K562 (cell line): ENCODE measurements around the gene M6PR. TPM values are rescaled to one million over a fixed set of nuclear protein-coding genes. Genes with fewer than 3 reads are reported as not detected.

Source experiments
- ATAC-seq: fragments of 200-7000 bp; cut with Tn5 transposase; 3 replicates; pipeline ENCODE4 v1.9.1; 2020; ENCODE audit warnings: moderate library complexity
- BruUV-seq: library from RNA; stranded (reverse); fragments of 400-500 nt; replicated peaks from 2 replicates; lab custom pipeline; 2021; lab: Mats Ljungman, UMichigan
- CTCF ChIA-PET: fragments of 300-600 bp; formaldehyde crosslinking; extraction: SDS; loops from one replicate; lab custom pipeline; 2021; ENCODE audit warnings: low intra/inter-chr PET ratio; lab: Yijun Ruan, JAX
- POLR2A ChIA-PET: fragments of 300-600, 350-650 bp; sonication (Branson Sonifier 250); formaldehyde crosslinking; extraction: SDS; loops from one replicate; lab custom pipeline; 2021; ENCODE audit warnings: antibody characterized with exemption, inconsistent platforms; lab: Yijun Ruan, JAX
- DNase-seq, 4 experiments: peaks; one replicate each; pipeline versions ENCODE4 v3.0.0 to v3.0.0-alpha.2; 2011 to 2018; ENCODE audit warnings: low spot score in 3 of 4, mixed read lengths in 3 of 4; ENCODE audit errors: extremely low read depth in 1 of 4
- FAIRE-seq: peaks from 2 replicates; lab custom pipeline; 2011; peaks lifted over from hg19 to GRCh38; lab: Jason Lieb, UNC
- H2AFZ ChIP-seq: 2 replicates; pipeline ENCODE4 v1.6.0; 2011; ENCODE audit warnings: low read depth, low read length, control low read depth, inconsistent platforms
- H3K27ac ChIP-seq: fragments of 200-600 bp; 3 replicates; pipeline ENCODE4 v1.8.0; 2011; ENCODE audit warnings: low read depth, mild to moderate bottlenecking, control low read depth, inconsistent platforms, low read length, moderate library complexity, mixed read lengths; ENCODE audit errors: extremely low read depth
- H3K27me3 ChIP-seq, 2 experiments: fragments of 300-600 bp in 1 of 2; 2 replicates in 1 of 2; 3 replicates in 1 of 2; pipeline versions ENCODE4 v1.6.0 to v1.8.0; 2011; ENCODE audit warnings: inconsistent platforms in 2 of 2, low read length in 2 of 2, mild to moderate bottlenecking in 1 of 2, mixed read lengths in 1 of 2, moderate library complexity in 1 of 2; ENCODE audit not compliant: control insufficient read depth in 2 of 2, insufficient read depth in 2 of 2
- H3K36me3 ChIP-seq: fragments of 300-600 bp; 3 replicates; pipeline ENCODE4 v1.8.0; 2011; ENCODE audit warnings: mild to moderate bottlenecking, low read length, inconsistent platforms; ENCODE audit not compliant: control insufficient read depth, insufficient read depth
- H3K4me1 ChIP-seq, 2 experiments: fragments of 200-600 bp in 1 of 2; replicated peaks in 1 of 2; 2 replicates in 1 of 2; 3 replicates in 1 of 2; pipeline versions ENCODE4 v1.5.1 to v1.8.0; 2011; ENCODE audit warnings: inconsistent platforms in 2 of 2, low read length in 2 of 2, mild to moderate bottlenecking in 1 of 2, mixed read lengths in 1 of 2, moderate library complexity in 1 of 2; ENCODE audit not compliant: control insufficient read depth in 2 of 2, insufficient read depth in 2 of 2
- H3K4me2 ChIP-seq: 2 replicates; pipeline ENCODE4 v1.6.1; 2011; ENCODE audit warnings: low read length, control low read depth, inconsistent platforms, mixed read lengths; ENCODE audit not compliant: insufficient read depth
- H3K4me3 ChIP-seq: fragments of 200-600 bp; sonication (generic), shearing (Covaris generic); 2 replicates; pipeline ENCODE4 v1.5.1; 2016; ENCODE audit warnings: control low read depth, inconsistent platforms
- H3K79me2 ChIP-seq: fragments of 200-600 bp; 3 replicates; pipeline ENCODE4 v1.8.0; 2011; ENCODE audit warnings: low read length, inconsistent platforms; ENCODE audit not compliant: control insufficient read depth, insufficient read depth
- H3K9ac ChIP-seq, 2 experiments: 2 replicates each; pipeline versions ENCODE4 v1.6.0 to v1.6.1; 2011; ENCODE audit warnings: low read depth in 2 of 2, low read length in 2 of 2, control low read depth in 1 of 2, inconsistent platforms in 1 of 2, mild to moderate bottlenecking in 1 of 2, mixed read lengths in 1 of 2; ENCODE audit not compliant: insufficient read depth in 1 of 2
- H3K9me1 ChIP-seq: one replicate; pipeline ENCODE4 v1.6.0; 2011; ENCODE audit warnings: inconsistent platforms, mild to moderate bottlenecking, low read length, moderate library complexity; ENCODE audit not compliant: control insufficient read depth, insufficient read depth
- H3K9me3 ChIP-seq: replicated peaks from 2 replicates; pipeline ENCODE4 v1.5.1; 2011; ENCODE audit warnings: low read depth, low read length, inconsistent platforms; ENCODE audit not compliant: control insufficient read depth, insufficient read depth
- H4K20me1 ChIP-seq: replicated peaks from 2 replicates; pipeline ENCODE4 v1.6.1; 2011; ENCODE audit warnings: low read length, inconsistent platforms, mixed read lengths; ENCODE audit not compliant: control insufficient read depth, insufficient read depth
- ARNT ChIP-seq, 2 experiments: fragments of 450-650 bp; IDR thresholded peaks; 2 replicates each; pipeline ENCODE4 v1.6.1; 2016; ENCODE audit warnings: mild to moderate bottlenecking in 1 of 2
- ELF1 ChIP-seq: fragments of 200-800 bp; sonication (Bioruptor generic); IDR thresholded peaks from 2 replicates; pipeline ENCODE4 v1.6.1; 2016; ENCODE audit warnings: missing genetic modification characterization, missing compliant biosample characterization
- EWSR1 ChIP-seq: fragments of 450-650 bp; IDR thresholded peaks from 2 replicates; pipeline ENCODE4 v1.6.1; 2018; ENCODE audit warnings: borderline replicate concordance, mild to moderate bottlenecking, low read depth, moderate library complexity; ENCODE audit not compliant: partially characterized antibody
- HEY1 ChIP-seq: fragments of 250-450 bp; sonication (Bioruptor Pico); IDR thresholded peaks from 2 replicates; pipeline ENCODE4 v1.5.0; 2020; ENCODE audit warnings: mild to moderate bottlenecking, moderate library complexity, borderline replicate concordance
- KLF1 ChIP-seq: fragments of 450-650 bp; IDR thresholded peaks from 2 replicates; pipeline ENCODE4 v1.6.1; 2016; ENCODE audit warnings: missing genetic modification characterization, missing compliant biosample characterization
- TAL1 ChIP-seq: fragments of 450-650 bp; IDR thresholded peaks from 2 replicates; pipeline ENCODE4 v1.6.1; 2016; ENCODE audit warnings: mild to moderate bottlenecking
- ZC3H4 ChIP-seq: sonication (generic); formaldehyde crosslinking; IDR thresholded peaks from 2 replicates; pipeline ENCODE4 v1.9.0; 2021; ENCODE audit warnings: missing genetic modification reagents, borderline replicate concordance
- WGBS: fragments of 100-300 bp; shearing (Covaris generic); methylation state at CpG from one replicate; pipeline ENCODE4 v1.1.6; 2016; ENCODE audit warnings: low coverage, mixed read lengths; ENCODE audit not compliant: insufficient coverage; ENCODE audit errors: missing lambda C conversion rate; 5-methylcytosine and 5-hydroxymethylcytosine counted together
- in situ Hi-C: fragments of 300-500 bp; cut with MboI; formaldehyde crosslinking; loops from 4 replicates; pipeline ENCODE4 v1.15.0; 2018; ENCODE audit warnings: inconsistent platforms, mixed read lengths
- intact Hi-C: fragments of 100-400 bp; cut with micrococcal nuclease; formaldehyde crosslinking; loops from 2 replicates; pipeline ENCODE4 v1.14.2; 2022
- polyA plus RNA-seq, 8 experiments: library from polyadenylated mRNA; depleted of rRNA in 4 of 8; stranded (reverse) in 5 of 8; unstranded in 3 of 8; fragments of >200 nt; fragmentation: Nextera tagmentation in 2 of 8; fragmentation: Illumina TruSeq in 1 of 8; extraction: Ambion mirVana in 2 of 8; extraction: Trizol in 1 of 8; gene quantifications; 2 replicates each; pipeline versions ENCODE4 v1.2.1 to v1.2.3, GENCODE V29; 2011 to 2014; ENCODE audit warnings: inconsistent platforms in 1 of 8, missing spikeins in 1 of 8
- total RNA-seq, 7 experiments: library from RNA; depleted of rRNA in 6 of 7; stranded (reverse); fragments of >200 nt in 6 of 7; fragmentation: Illumina TruSeq in 2 of 7; extraction: Trizol in 2 of 7; gene quantifications; 2 replicates each; pipeline versions ENCODE4 v1.2.1 to v1.2.3, GENCODE V29; 2011 to 2021; ENCODE audit warnings: low replicate concordance in 1 of 7
- TF ChIP-seq, protein P1 (sequence below): fragments of 450-650 bp; IDR thresholded peaks from one replicate; pipeline ENCODE4 v1.6.1; 2018; ENCODE audit warnings: mild to moderate bottlenecking, moderate library complexity; ENCODE audit not compliant: partially characterized antibody
- TF ChIP-seq, protein P2 (sequence below): fragments of 450-650 bp; formaldehyde crosslinking; IDR thresholded peaks from 2 replicates; pipeline ENCODE4 v1.4.0; 2020; ENCODE audit warnings: mild to moderate bottlenecking, moderate library complexity
- TF ChIP-seq, protein P3 (sequence below): IDR thresholded peaks from 2 replicates; pipeline ENCODE4 v1.6.1; 2014; ENCODE audit warnings: antibody characterized with exemption
- TF ChIP-seq, protein P4 (sequence below): sonication (generic); formaldehyde crosslinking; IDR thresholded peaks from 2 replicates; pipeline ENCODE4 v1.8.1; 2023; ENCODE audit warnings: mild to moderate bottlenecking, missing genetic modification reagents

M6PR gene
- total and polyA plus RNA-seq, 9 of the 15 experiments (the other 6 are each of a cell fraction or from before 2014, with no cell fraction given) = 78.6 to 159 (median 112) TPM

DNA sequence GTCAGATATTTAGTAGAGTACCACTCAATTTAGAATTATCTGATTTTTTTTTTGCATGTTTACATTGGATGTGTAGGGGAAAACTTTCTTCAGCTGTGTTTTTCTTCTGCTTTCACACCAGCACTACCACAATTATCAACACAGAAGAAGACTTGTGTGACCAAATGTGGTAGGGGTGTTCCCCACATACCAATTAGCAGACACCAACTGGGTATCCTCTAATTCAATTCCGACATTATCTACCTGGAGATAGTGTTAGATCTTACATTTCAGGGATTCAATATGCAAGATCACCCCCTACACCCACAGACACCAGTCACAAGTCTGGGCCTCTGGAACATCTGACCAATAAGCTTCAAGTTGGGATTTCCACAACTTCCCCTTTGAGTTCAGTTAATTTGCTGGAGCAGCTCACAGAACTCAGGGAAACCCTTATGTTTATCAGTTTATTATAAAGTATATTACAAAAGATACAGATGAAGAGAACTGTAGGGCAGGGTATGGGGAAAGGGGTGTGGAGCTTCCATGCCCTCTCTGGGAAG lies 35.8 kb upstream of the M6PR start:
- Histone ChIP-seq H4K20me1 (no peaks in the 10 kb centered on the region), H3K4me3 (no peak overlapping the region), H3K4me2 (no peak overlapping the region), H3K36me3 (no peaks in the 10 kb centered on the region), H3K79me2 (no peaks in the 10 kb centered on the region), H3K4me1 (no peaks in the 10 kb centered on the region; a peak in 2 of 5 replicates), H2AFZ (no peak overlapping the region), H3K9me3 (no peaks in the 10 kb centered on the region), H3K27me3 (no peaks in the 10 kb centered on the region; a peak in 1 of 5 replicates), H3K9me1 (no peaks in the 10 kb centered on the region), H3K9ac (no peak overlapping the region), H3K27ac (no peak overlapping the region)
- TF ChIP-seq TAL1 (no peak), ELF1 (tag) (no peak), KLF1 (no peak)
- TF ChIP-seq, protein P1, sequence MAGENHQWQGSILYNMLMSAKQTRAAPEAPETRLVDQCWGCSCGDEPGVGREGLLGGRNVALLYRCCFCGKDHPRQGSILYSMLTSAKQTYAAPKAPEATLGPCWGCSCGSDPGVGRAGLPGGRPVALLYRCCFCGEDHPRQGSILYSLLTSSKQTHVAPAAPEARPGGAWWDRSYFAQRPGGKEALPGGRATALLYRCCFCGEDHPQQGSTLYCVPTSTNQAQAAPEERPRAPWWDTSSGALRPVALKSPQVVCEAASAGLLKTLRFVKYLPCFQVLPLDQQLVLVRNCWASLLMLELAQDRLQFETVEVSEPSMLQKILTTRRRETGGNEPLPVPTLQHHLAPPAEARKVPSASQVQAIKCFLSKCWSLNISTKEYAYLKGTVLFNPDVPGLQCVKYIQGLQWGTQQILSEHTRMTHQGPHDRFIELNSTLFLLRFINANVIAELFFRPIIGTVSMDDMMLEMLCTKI = no peak
- ATAC-seq = no peak
- no peak for FAIRE-seq
- intact Hi-C loops = no loop called here
- DNase-seq = no peak
- ChIA-PET CTCF (no interaction called here), POLR2A (no interaction called here)
- in situ Hi-C loops = no loop called here
- no TSS peak for BruUV-seq
- WGBS = 8% methylated on average over 1 of the region's 1 CpG

DNA sequence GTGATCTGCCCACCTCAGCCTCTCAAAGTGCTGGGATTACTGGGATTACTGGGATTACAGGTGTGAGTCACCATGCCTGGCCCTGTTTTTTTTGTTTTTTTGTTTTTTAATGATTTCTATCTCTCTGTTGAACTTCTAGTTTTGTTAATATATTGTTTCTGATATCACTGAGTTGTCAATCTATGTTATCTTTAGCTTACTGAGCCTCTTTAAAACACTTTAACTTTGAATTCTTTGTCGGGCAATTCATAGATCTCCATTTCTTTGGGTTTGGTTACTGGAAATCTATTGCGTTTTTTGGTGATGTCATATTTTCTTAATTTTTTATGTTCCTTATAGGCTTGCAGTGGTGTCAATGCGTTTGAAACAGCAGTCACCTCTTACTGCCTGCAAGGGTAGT lies 30.7 kb upstream of the M6PR start:
- no TSS peak for BruUV-seq
- Histone ChIP-seq H3K27me3 (no peaks in the 10 kb centered on the region), H2AFZ (no peak overlapping the region), H3K4me2 (no peak overlapping the region), H3K4me1 (no peaks in the 10 kb centered on the region; a peak in 1 of 5 replicates), H3K9me1 (no peaks in the 10 kb centered on the region), H3K79me2 (no peaks in the 10 kb centered on the region), H4K20me1 (no peaks in the 10 kb centered on the region), H3K4me3 (no peak overlapping the region), H3K36me3 (no peaks in the 10 kb centered on the region), H3K27ac (no peak overlapping the region), H3K9ac (no peak overlapping the region), H3K9me3 (no peaks in the 10 kb centered on the region)
- intact Hi-C loops (no loop called here), in situ Hi-C loops (no loop called here)
- DNase-seq (no peak), FAIRE-seq (no peak), ATAC-seq (no peak)
- ChIA-PET CTCF (no interaction called here), POLR2A (no interaction called here)
- WGBS = 14% methylated on average over 3 of the region's 3 CpGs
- TF ChIP-seq HEY1 (CRISPR knock-in tag) (no peak), EWSR1 (no peak), ARNT (IDR thresholded peaks at IDR 0.05) (no peak), ZC3H4 (CRISPR knock-in tag) (no peak)
- TF ChIP-seq, protein P2, sequence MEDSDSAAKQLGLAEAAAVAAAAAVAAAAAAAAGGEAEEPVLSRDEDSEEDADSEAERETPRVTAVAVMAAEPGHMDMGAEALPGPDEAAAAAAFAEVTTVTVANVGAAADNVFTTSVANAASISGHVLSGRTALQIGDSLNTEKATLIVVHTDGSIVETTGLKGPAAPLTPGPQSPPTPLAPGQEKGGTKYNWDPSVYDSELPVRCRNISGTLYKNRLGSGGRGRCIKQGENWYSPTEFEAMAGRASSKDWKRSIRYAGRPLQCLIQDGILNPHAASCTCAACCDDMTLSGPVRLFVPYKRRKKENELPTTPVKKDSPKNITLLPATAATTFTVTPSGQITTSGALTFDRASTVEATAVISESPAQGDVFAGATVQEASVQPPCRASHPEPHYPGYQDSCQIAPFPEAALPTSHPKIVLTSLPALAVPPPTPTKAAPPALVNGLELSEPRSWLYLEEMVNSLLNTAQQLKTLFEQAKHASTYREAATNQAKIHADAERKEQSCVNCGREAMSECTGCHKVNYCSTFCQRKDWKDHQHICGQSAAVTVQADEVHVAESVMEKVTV = no peak
- TF ChIP-seq, protein P3, sequence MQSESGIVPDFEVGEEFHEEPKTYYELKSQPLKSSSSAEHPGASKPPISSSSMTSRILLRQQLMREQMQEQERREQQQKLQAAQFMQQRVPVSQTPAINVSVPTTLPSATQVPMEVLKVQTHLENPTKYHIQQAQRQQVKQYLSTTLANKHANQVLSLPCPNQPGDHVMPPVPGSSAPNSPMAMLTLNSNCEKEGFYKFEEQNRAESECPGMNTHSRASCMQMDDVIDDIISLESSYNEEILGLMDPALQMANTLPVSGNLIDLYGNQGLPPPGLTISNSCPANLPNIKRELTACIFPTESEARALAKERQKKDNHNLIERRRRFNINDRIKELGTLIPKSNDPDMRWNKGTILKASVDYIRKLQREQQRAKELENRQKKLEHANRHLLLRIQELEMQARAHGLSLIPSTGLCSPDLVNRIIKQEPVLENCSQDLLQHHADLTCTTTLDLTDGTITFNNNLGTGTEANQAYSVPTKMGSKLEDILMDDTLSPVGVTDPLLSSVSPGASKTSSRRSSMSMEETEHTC = no peak
- TF ChIP-seq, protein P4, sequence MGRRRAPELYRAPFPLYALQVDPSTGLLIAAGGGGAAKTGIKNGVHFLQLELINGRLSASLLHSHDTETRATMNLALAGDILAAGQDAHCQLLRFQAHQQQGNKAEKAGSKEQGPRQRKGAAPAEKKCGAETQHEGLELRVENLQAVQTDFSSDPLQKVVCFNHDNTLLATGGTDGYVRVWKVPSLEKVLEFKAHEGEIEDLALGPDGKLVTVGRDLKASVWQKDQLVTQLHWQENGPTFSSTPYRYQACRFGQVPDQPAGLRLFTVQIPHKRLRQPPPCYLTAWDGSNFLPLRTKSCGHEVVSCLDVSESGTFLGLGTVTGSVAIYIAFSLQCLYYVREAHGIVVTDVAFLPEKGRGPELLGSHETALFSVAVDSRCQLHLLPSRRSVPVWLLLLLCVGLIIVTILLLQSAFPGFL = no peak
